NCI-H69 (cell line): ENCODE data around the gene FBXW9.
A peak's percentile ranks its signal among the peaks of the same experiment; 100 is the strongest.
"Not testable (repeated sequence)": the region's sequence is repeated elsewhere in the genome, so short reads cannot be mapped to it uniquely, and the experiment has no call there.

Source experiments
- DNase-seq: peaks from one replicate; lab custom pipeline; 2025; lab: John Stamatoyannopoulos, UW

FBXW9 gene

DNA sequence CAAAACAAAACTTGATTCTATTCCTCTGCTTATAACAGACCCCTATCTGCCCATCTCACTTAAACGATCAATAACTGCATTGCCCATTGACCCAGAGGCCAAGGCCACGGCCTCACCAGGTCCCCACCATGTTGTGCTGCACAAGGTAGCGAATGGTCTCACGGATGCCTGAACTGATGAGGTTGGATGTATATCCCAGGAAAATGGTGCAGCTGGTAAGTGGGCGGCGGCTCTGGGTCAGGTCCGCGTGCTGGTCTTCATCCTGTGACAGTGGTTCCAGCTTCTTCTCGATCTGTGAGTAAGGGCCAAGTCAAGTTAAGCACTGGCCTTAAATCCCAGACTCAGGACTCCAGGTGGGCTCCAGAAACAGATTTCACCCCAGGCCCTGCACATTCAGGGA is 16.4 kb downstream of the FBXW9 start:
- DNase-seq: no peak

DNA sequence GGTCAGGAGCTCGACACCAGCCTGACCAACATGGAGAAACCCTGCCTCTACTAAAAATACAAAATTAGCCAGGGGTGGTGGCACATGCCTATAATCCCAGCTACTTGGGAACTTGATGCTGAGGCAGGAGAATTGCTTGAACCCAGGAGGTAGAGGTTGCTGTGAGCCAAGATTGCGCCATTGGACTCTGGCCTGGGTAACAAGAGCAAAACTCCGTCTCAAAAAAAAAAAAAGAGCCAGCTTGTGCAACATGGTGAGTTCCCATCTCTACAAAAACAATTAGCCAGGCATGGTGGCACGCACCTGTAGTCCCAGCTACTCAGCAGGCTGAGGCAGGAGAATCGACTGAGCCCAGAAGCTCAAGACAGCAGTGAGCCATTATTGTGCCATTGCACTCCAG is 18.4 kb downstream of the FBXW9 start:
- not testable (repeated sequence) for DNase-seq

DNA sequence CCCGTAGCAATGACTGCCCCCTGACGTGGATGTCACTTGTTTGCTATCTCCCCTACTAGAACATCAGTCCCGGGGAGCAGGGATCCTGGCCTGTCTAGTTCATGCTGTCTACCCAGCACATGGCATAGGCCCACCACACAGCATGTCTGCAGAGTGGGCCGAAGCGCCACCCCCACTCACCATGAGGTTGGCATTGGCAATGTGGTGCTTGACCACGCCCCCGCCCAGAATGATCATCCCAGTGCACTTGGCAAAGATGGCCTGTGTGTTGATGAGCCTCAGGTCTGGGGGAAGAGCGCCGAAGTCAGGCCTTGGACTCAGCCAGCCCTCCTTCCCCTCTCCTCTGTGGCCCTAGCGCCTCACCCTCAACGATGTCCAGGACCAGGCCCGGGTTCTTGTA is 19.5 kb downstream of the FBXW9 start:
- no peak for DNase-seq

DNA sequence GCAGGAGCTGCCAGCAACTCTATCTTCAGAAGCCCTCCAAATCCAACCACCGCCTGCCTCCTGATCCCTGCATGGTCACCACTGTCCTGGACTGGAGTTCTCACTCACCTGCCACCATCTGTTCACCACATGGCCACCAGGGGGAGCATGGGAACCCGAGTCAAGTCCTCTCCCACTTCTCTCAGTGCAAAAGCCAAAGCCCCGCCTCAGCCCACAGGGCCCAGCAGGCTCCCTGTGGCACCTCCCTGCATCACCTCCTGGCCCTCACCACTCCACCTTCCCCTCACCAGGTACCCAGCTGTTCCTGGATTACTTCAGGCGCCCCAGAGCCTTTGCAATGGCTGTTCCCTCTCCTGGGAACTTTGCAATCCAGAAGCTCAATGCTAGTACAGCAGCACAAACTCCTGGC is 20.0 kb downstream of the FBXW9 start:
- DNase-seq: peak; percentile 82

DNA sequence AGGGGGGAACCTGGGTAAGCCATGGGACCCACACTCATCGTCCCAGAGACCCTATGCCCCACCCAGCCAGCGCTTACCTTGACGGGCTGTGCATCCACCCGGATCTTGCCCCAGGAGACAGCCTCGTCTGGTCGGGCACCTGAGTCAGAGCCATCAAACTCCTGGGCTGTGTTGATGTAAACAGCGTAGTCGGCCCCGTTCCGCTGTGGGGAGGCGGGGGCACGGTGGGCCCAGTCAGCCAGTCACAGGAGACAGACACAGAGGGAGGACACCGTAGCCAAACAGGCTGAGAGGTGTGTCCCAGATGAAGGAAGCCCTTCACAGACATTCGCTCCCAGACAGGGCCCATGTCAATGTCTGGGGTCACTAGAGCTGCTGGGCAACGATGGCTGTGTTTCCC is 20.5 kb downstream of the FBXW9 start:
- DNase-seq: no peak

DNA sequence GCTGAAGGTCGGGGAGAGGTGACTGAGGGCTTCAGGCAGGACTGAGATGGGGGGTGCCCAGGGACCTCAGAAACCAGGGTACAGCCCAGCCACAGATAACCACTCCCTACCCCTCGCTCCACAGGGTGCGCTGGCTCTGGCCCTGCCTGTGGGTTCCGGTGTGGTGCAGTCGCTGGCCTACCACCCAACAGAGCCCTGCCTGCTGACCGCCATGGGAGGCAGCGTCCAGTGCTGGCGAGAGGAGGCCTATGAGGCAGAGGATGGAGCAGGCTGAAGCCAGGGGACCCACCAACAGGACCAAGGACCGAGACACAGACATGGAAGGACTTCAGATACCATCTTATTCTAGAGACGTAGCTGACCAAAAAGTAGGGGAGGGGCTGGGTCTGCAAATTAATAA is 21.0 kb downstream of the FBXW9 start:
- no peak for DNase-seq

DNA sequence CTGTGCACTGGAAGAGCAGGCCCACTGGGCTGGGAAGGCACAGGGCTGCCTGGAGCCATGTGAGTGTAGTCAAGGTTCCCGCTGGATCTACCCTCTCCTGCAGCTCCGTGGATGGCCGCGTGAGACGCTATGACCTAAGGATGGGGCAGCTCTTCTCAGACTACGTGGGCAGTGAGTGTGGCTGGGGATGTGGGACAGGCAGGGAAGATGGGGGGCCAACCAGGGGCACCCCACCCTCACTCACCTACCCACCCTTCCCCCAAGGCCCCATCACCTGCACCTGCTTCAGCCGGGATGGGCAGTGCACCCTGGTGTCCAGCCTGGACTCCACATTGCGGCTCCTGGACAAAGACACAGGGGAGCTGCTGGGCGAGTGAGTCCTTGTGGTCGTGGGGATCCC is 23.7 kb downstream of the FBXW9 start:
- no peak for DNase-seq

DNA sequence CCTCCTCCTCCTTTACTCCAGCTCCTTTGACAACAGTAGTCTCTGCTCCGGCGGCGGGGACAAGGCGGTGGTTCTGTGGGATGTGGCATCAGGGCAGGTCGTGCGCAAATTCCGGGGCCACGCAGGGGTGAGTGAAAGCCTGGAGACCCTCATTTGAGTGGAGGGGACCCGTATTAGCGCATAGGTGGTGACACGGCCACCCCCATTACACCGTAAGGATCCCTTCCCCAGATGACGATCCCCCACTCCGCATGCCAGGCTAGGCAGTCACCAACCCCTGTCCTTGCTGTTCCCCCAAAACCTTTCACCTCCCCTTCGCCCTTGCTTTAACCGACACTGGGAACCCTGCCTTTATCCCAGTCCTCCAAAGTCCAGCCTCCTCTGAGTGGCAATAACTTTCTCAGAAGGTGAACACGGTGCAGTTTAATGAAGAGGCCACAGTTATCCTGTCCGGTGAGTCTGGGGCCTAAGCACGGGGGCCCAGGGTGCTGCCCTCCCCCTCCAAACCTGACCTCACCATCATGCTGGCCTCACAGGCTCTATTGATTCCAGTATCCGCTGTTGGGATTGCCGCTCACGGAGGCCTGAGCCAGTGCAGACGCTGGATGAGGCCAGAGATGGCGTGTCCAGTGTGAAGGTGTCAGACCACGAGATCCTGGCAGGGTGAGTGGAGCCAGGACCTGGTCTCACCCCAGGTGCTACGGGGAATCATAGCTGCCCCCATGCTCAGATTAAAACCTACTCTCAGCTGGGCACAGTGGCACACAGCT is 26.1 kb downstream of the FBXW9 start:
- DNase-seq: no peak

DNA sequence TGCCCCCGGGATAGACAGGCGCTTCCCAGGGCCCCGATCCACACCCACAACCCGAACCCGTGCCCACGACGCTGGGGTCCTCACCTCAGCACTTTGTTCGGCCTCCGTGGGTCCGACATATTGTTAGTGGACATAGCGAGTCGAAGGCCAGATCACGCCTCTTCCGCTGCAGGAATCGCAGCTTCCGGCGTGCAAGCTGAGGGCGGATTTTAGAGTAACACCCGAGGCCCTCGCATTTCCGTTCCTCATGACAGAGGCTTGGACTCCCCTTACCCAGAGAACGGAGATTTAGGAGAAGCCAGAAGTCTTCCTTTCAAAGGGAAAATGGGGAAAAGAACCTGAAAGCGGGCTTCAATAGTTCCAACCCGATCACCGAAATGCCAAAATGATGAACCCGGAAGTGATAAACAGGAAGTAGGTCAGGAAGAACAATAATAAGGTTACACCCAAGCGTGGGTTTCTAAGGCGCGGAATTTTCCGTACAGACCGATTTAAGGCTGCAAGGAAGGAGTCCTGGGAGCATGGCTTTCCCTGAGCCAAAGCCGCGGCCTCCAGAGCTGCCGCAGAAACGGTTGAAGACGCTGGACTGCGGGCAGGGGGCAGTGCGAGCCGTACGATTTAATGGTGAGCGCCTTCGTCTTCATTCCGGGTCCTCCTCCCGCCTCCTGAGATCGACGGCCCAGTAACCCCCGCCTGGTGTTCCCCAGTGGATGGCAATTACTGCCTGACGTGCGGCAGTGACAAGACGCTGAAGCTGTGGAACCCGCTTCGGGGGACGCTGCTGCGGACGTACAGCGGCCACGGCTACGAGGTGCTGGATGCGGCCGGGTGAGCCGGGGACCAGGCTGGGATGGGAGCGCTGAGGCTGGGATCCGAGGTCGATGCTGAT is 26.9 kb downstream of the FBXW9 start:
- peak; percentile 89 for DNase-seq

DNA sequence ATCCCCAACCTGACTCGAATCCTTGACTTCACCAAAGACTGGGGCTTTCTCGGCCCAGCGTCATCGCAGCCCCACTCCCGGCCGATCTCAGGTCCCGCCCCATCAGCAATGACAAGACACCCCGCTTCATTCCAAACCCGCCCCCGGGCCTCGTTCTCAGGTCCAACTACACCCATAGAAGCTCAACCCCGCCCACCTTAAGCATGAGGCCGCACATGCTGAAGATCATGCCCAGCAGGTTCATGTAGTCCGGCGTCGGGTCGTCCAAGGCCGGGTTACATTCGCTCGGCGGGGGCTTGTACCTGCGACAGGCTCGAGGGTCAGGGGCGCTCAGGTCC is 27.5 kb downstream of the FBXW9 start:
- DNase-seq: peak; percentile 61

DNA sequence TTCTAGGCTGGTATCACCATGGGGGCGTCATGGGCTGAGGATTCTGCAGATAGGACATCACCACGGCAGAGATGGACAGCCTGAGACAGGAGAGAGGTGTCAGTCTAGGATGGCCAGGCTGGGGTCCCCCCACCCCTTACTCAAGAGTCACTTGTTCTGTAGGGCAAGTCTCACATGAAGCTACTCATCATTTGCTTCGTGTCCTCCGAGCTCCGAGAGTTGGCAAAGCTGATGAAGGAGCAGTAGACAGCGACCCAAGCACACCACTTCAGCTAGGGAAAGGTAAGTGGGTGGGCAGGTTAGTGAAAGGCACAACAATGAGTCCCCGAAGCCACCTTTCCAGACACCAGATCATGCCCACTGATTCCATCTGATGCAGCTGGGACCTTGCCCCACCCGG is 28.1 kb downstream of the FBXW9 start:
- no peak for DNase-seq

DNA sequence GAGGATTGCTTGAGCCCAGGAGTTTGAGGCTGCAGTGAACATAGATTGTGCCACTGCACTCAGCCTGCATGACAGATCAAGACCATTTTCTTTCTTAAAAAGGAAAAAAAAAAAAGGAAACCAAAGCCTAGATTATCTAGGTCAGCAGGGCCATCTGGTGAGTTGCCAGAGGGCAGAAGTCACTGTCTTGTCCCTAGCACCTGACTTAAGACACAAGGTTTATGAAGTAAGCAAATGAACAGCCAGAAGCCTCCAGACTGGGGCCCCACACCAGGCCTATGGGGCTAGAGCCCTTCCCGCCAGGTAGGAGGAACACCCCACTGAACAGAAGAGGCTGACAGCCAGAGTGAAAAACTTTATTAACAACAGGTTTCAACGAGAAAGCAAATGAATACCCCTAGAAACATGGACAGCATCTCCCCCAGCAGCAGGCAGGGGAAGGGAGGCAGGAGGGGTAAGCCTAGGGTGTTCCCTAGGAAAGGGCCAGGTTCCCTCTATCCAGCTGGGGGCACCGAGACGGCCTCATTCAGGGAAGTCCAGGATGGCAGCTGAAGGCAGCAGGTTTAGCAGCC is 28.6 kb downstream of the FBXW9 start:
- DNase-seq: no peak

DNA sequence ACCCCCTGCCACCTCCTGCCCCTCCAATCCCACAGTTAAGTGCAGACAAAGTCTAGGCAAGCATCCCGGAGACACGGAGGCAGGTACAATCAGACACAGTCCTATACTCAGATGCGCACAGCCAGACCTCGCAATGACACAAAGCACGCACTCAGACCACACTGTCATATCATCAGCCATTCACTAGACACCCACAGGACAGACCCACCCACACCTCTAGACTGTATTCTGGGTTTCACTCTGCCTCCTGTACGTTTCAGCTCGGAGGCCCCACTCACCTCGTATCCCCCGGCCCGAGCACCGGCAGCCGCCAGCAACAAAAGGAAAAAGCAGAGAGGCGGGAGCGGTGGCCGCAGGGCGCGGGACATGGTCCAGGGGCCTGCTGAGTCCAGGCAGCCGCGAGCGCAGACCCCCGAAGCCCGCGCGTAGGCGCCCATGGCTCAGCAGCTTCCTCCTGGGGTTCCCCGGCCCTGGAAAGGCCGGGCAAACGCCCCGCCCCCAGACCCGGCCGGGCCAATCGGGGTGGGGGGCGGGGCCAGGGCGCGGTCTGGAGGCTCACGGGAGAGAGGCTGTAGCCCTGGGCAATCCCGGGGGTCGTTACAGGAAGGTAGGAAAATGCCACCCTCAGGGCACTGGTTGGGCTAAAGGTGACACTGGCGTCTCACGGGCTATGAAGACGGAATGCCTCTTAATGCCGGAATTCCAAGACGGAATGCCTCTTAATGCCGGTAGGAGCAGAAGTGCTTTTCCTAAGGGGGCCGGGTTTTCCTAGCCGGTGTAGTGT is 30.0 kb downstream of the FBXW9 start, which contains the start of the genes MAN2B1 and WDR83:
Gene MAN2B1, minus strand, starts transcription at position 478 of the 784 bp plus-strand sequence. Its CDS starts 41 bp downstream, at position 437.
Gene WDR83, plus strand, starts transcription at position 543 of the 784 bp plus-strand sequence. CDS start 2,984 bp downstream, outside the sequence.
- DNase-seq: peak; percentile 91

DNA sequence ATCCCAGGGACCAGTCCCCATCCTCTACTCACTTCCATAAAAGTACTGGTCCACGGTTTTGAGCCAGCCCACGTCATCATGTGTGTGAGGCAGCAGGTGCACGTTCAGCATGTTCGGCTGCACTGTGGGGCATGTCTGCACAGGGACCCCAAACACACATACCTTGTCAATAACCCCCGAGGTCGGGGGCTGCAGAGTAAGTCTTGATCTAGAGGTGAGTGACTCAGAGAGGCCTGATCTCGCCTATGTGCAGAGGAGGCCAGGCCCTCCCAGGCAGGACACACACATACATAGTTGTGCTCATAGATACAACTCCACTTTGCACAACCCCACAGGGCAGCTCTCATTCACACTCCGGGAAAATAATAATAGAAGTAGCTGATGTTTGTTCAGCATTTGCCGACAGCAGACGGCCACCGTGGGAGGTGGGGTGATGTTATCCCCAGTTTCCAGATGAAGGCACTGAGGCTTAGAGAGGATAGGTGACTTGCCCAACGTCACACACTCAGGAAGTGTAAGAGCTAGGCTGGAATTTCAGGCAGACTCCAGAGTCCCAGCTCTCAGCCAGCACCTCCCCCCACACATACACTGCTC is 30.7 kb downstream of the FBXW9 start:
- peak; percentile 43 for DNase-seq

DNA sequence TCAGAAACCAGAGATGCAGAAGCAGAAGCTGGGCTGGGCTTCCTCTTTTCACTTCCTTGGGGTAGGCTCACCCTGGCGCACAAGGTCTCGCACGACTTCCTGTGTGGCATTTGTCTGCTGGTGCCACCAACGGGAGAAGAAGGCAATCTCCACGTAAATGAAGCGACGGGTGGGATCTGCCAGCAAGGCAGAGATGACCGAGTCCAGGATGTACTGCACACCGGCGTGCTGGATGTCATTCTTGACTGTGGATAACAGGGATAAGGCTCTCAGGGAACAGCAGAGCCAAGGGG is 31.2 kb downstream of the FBXW9 start:
- DNase-seq: no peak

DNA sequence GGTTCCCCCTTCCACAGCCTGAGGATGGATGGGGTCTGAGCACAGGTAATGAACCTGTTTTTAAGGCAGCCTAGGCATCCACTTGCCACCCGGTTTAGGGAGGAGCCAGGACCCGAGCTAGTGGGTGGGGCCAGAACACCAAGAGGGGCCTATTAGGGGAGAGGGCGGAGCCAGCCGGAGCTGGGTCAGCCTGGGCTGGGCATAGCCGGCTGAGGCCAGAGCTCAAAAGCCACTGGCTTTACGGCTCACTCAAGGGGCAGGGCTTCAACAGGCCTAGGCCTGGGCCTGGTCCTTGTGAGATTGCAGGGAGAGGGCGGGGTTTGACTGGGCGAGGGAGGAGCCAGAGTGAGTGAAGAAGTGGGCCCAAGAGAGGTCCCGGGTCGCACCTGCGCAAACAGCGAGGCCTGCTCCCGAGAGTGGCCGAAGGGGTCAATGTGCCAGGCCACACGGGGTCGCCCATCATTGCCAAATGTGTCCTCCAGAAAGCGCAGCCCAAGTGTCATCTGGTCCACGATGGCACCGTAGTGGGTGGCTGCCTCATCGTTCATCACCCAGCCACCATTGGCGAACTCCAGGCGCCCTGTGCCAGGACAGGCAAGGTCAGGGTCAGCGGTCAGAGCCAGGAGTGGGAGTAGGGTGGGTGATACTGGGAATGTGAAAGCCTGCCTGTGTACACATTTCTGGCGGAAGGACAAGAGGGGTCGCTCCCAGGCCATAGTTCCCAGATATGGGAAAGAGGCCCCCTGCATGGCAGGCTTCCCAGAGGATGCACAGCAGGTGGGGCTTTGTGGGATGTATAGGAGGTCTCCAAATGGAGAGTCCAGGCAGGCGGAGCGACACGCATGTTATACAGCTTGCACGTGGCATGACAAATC is 31.8 kb downstream of the FBXW9 start:
- no peak for DNase-seq

DNA sequence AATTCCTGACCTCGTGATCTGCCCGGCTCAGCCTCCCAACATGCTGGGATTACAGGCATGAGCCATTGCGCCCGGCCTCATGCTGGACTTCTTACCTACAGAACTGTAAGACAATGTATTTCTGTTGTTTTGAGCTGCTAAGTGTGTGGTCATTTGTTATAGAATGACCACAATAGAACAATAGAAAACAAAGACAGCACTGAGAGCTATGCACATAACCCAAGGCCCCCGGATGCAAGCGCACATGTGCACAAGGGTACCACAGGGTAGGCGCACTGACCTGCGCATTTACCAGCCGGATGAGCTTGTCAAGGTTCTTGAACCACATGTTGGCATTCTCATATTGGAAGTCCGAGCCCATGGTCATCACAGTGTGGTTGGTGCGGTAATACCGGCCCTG is 35.5 kb downstream of the FBXW9 start:
- DNase-seq: no peak

DNA sequence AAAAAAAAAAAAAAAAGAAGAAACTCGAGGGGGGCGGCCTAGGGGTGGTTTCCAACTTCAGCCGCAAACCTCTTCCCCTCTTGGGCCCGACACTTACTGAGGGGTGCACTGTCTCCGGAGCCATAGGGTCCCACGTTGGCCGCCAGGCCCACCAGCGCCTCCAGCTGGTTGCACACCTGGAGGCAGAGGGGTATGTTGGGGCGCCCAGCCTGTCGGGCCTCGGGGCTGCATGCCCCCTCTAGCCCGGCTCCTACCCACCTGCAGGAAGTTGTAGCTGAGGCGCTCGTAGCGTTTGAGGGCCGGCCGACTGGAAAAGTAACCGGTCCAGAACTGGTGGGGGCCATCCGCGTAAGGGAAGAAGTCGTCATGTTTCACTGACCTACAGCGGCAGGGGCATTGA is 38.5 kb downstream of the FBXW9 start:
- DNase-seq: no peak

DNA sequence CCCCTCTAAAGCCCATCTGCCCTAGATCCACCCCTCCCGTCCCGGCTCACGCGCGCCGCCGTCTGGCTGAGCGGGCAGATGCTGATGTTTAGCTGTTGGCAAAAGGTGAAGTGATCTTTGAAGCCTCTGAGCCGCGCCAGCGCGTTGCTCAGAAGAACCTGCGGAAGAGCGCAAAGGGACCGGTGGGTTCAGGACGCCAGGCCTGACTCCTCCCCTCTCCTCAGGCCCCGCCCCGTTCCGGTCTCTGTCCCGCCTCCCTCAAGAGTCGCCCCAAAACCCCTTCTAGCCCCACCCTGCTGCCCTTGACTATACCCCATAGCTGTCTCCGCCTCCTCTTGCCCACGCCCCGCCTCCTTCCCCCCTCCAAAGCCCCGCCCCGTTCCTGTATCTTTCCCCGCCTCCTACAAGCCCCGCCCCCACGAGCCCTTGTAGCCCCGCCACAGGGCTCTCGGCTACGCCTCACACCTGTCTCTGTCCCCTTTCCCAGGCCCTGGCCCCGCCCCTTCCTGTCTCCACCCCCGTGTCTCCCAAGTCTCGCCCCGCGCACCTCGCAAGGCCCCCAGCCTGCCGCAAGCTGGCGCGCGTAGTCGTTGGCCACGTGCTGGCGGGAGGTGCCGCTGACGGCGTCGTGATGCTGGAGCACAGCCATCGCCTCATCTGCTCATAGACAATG is 39.4 kb downstream of the FBXW9 start:
- DNase-seq: peak; percentile 14

DNA sequence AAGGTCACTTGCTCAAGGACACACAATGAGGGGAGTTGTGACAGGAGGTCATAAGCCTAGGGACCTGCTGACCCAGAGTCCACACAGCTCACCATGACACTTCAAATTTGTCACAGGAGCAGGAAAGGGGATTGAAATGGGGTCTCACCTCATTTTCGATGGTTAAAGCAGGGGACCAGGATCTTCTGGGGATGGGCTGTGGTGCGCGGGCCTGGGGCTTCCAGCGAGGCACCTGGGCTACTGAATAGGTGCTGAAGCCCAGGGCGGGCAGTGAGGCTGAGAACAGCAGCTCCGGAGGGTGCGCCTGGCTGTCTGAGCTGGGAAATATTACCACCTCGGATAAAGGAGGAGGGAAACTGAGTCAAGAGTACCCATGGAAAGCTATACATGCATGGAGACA is 40.9 kb downstream of the FBXW9 start:
- no peak for DNase-seq
